Activated CD4-positive, alpha-beta T cell treated with anti-CD3 and anti-CD28 coated beads, Interleukin-2, Interleukin-4, amounts not matched to agents 100 ng/mL and 50 ng/mL, durations not matched to agents 16 hours and 8 hours (primary cell): ENCODE results near the gene DCBLD1.
"Not testable (repeated sequence)": the region's sequence is repeated elsewhere in the genome, so short reads cannot be mapped to it uniquely, and the experiment has no call there.

Source experiments
- DNase-seq: peaks from one replicate; pipeline ENCODE4 v3.0.0-alpha.2; 2020; ENCODE audit warnings: low spot score

The DCBLD1 gene

GRCh38 chr6:117482240-117483003 is at the start of gene DCBLD1:
TSS of gene DCBLD1 (plus strand) at chr6:117482674. CDS start at chr6:117482782, 108 bp downstream.
- DNase-seq: peak; percentile 57

DNA sequence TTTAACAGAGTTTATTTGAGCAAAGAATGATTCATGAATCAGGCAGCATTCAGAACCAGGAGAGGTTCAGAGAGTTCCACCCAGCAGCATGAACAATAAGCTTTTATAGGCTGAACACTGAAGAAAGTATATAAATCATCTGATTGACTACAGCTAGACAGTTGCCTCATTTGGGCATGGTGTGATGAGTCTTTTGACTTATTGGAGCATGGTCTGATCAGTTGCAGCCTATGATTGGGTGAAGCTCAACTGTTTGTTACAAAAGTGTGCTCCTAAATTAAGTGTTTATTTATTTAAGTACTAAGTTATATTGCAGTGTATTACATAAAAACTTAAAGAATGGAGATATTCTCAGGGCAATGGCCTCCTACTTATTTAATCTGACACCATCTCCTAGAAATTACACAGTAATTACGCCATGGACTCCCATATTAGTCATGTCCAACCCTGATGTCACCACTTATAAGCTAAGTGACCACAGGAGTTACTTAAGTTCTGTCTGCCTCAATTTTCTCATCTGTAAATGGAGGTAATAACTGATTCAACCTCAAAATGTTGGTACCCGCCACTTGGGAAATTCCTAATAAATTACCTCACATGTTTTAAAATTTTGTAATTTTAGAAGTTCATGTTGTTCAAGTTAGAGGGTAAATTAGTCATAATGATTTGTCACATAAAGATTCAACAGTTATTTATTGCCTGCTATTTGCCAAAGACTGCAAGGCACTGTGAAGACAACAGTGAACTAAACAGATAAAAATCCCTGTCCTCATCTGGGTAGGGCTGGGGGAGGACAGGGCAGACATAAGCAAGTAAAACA is 41.6 kb upstream of the DCBLD1 start:
- no peak for DNase-seq

DNA sequence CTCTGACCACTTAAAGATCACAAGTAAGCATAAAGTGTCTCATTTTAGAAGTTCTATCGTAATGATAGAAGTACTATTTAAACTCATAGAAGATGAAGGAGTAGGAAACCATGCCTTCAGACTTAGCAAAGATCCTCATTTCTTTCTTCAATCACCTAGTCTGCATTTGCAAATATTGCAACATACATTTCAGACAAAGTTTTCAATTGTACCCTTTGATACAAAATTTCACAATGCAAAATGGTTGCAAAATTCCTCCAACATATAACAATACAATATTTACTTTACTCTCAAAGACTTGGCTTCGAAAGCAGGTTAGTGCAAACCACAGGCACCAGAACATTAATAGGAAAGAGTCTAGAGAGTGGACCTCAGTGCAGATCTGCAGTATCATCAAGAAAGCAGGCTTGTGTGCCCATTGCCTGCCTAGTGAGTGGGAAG is 40.6 kb upstream of the DCBLD1 start:
- no peak for DNase-seq

DNA sequence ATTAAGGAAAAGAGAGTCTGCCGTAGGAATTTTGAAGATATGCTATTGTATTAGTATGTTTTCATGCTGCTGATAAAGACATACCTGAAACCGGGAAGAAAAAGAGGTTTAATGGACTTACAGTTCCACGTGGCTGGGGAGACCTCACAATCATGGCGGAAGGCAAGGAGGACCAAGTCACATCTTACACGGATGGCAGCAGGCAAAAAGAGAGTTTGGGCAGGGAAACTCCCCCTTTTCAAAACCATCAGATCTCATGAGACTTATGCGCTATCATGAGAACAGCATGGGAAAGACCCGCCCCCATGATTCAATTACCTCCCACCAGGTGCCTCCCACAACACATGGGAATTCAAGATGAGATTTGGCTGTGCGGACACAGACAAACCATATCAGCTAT is 40.2 kb upstream of the DCBLD1 start:
- DNase-seq: not testable (repeated sequence)

DNA sequence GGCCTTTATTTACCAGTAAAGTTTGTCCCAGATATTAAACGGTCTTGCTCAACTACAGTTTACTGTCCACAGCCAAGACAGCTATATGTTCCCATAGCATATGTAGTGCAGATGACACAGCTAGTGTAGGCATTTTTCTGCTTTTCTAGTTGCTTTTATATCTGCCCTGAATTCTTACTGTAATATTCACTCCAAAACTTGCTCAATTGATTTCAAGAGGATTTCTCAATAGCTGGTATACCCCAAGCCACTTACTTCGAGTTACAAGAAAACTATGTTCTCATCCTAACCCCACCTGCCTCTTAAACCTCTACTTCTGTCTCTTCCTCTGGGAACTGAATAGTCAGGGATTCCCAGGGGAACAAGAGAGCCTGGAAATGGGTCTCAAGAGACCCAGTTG is 37.9 kb upstream of the DCBLD1 start:
- DNase-seq: no peak

- no peak for DNase-seq
Observed at GRCh38 chr6:117446861-117447260, 35.6 kb upstream of the DCBLD1 start.

DNA sequence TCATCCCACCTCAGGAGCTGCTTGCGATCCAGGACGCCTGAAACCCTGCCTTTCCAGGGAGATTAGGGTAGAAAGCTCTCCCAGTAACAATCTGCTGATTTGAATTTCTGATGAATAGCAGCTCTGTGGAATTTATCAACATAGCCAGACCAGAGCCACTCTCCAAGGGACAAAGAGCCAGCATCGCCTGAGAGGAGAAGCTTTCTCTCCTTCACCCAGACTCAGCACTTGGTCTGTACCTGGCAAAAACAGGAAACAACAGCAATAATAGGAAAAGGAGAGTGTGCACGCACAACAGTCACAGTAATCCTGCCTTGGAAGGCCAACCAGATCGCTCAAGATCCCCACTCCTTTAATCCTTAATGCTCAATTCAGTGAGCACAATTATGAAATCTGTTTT is 34.5 kb upstream of the DCBLD1 start:
- DNase-seq: no peak

DNA sequence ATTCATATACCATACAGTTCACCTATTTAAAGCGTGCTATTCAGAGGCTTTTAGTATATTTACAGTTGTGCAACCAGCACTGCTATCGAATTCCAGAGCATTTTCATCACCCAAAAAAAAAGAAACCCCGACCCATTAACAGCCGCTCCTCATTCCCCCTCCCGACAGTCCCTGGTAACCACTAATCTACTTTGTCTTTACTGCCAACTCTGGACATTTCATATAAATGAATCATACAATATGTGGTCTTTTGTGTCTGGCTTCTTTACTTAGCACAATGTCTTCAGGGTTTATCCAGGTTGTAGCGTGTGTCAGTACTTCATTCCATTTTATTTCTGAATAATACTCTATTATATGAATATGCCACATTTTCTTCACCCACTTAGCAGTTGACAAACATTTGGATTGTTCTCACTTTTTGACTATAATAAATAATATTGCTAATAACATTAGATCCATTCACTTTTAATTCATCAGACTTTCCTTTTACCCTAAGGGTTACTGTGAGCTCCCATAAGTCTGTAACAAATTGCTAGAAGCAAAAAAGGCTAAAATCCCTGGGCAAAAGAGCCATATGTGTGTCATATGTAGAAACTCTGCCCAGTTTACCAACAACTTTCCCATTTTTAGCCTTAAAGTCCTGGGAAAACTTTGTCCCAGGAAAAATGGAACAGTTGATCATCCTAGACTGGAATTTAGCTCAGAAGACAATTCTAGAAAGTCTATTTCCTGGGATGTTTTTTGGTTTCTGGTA is 33.6 kb upstream of the DCBLD1 start:
- no peak for DNase-seq

DNA sequence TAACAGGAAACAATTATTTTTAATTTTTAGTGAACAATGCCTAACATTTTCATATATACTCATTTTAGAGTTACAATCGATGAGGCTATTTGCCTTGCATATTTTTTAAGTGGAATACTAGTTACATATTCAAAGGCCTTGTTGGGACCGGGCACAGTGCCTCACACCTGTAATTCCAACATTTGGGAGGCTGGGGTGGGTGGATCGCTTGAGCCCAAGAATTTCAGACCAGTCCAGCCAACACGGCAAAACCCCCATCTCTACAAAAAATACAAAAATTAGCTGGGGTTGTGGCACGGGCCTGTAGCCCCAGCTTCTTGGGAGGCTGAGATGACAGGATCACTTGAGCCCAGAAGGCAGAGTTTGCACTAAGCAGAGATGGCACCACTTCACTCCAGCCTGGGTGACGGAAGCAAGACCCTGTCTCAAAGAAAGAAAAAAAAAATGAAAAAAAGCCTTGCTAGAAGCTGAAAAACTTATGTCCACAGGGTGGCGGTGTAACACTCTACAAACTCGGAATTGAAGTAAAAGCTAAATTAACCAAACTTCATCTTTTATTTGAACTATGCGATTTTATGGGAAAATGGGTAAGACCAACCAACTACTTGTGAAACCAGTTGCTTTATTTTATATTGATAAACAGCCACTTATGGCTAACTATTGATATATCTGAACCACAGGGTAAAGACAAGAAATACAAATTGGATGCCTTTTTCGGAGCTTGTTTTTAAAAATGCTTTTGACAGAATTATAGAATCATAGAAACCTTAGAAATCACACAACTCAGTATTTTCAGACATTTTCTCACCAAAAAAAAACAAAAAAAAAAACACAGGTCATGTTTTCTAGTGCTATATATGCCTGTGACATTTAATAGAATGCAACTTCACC is 32.7 kb upstream of the DCBLD1 start:
- peak; percentile 56 for DNase-seq

DNA sequence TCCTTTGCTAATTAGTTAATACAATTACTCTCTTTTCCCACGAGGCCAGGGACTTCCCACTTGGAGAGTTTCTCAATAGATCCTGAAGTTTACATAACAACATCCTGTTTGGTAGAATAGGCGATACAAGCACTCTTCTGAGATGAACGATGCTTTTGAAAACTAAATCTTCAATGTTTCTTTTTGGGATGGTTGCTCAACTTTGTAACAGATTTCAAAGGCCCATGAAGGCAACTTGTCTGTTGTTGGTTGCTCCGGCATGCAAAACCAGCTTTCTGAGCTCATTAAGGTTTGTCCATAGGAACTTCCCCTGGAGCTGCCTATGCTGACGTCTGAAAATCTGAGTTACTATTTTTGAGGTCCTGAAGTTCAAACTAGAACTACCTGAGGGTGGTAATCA is 30.8 kb upstream of the DCBLD1 start:
- no peak for DNase-seq

DNA sequence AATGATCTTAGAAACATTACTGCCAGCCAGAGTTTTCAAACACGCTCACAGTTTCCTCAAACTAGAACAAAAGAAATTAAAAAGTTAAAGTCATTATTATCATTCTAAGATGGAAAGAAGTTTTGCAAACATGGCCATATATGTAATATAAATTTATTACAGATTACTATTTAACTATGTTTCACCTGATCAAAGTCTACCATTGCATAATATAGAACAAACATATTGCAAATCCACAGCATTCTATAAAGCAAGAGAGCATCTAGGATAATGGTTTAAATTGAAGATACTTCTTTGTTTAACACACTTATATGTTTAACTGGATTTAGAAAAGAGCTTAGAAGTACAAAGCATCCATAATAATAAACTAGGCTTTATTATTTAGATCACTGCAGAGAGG is 26.2 kb upstream of the DCBLD1 start:
- DNase-seq: no peak

GRCh38 chr6:117456998-117457397 is 25.5 kb upstream of the DCBLD1 start:
- DNase-seq: no peak

GRCh38 chr6:117459204-117459944 is 23.1 kb upstream of the DCBLD1 start:
- peak; percentile 25 for DNase-seq

DNA sequence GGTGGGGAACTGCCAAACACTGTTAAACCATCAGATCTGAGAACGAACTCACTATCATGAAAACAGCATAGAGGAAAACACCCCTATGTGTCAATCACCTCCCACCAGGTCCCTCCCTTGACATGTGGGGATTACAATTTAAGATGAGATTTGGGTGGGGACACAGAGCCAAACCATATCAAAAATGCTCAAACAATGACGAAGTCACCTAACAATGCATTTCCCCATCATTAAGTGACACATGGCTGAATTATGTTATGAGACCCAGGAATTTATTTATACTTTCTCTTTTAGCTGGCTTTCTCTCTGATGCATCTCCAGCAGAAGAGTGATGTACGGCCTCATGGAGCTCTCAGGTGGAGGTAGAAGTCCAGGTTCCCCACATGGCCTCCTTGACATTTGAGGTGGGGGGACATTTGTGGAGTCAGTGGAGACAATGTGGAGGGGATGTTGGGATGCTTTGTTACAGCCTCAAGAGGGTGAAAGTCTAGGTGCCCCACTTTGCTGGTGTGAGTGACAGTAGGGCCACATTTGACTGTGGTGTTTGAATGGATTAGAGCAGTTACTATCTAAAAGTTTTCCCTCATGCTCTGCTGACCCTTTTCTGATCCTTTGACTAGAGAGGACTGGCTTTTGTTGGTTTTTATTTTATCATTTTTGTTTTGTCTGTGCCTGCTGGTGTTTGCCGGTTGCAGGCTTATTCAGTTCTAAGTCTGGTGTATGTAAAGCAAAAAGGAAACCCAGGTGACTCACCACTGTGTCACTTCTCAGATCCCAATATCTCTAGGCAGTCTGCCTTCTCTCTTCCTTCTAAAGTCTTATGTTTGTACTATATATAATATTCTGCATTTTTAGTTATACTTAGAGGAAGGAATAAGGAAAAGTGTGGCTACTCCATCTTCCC is 18.5 kb upstream of the DCBLD1 start:
- peak; percentile 59 for DNase-seq

DNA sequence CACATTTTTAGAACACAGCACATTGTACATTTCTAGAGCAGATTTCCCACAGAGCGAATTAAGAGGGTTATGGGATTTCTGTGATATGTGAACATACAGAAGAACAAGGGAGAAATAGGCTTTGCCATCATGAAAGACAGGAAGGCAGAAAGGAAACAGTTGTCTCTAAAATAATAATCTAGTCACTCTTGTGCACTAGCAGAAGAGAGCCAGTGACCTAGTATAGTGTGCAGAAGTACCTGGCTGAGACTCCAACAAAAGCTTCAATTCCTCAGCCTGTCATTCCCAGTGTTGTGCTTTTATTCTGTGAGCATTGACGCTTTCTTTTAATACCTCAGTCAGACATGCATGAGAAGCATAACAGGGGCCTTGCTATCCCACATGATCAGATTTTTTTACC is 17.8 kb upstream of the DCBLD1 start:
- DNase-seq: no peak

DNA sequence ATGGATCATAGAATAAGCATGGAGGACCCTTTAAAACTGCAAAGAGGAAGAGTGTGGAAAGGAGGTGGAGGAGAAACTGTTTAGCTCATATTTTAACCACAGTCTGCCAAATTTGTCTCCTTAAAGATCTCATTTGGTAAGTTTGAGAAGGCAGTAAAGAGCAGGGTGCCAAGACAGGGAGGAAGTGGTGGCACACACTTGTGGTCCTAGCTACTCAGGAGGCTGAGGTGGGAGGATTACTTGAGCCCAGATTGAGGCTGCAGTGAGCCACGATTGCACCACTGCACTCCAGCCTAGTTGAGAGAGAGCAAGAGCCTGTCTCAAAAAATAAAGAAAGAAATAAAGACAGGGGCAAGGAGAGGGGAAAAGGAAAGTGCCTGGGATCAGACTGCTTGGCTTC is 16.8 kb upstream of the DCBLD1 start:
- DNase-seq: peak; percentile 11

GRCh38 chr6:117467876-117468275 is 14.6 kb upstream of the DCBLD1 start:
- no peak for DNase-seq

- DNase-seq: not testable (repeated sequence)
Observed at GRCh38 chr6:117468527-117468926, 13.9 kb upstream of the DCBLD1 start.

DNA sequence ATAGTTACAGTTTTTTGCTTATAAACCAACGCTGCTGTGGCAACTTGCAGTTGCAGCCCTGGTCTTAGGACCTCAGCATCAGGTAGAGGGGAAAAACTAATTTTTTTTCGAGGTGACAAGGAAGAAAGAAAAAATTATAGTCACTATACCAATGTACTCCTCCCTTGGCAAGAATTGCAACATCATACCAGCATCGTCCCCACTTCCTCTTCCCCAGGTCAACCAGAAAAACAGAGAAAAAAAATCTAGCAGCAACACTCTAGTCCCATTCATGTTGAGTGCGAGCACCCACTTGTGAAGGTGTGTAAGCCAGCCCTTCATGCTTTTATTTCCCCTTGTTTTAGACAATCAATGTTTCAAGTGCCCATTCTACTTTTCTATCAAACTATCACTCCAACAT is 13.1 kb upstream of the DCBLD1 start:
- DNase-seq: no peak

DNA sequence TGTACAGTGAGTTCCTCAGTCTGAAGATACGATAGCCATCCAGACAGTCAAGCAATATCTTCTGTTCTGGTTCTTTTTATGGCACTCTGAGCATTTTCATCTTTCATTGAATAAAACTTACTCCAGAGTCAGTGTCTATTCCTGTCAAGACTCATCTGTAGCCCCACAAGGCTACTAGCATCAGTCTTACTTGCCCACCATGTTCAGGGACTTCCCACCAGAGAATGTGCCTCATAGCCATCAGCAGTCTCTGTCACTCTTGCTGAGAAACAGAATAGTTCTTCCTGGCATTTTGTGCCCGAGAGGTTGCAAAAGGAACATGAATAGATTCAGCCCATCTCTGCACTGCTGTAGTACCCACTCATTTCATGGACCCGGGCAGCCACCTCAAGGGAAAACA is 12.7 kb upstream of the DCBLD1 start:
- no peak for DNase-seq
